Measurements from ENCODE around the gene PRIMA1.

Gene PRIMA1

DNA sequence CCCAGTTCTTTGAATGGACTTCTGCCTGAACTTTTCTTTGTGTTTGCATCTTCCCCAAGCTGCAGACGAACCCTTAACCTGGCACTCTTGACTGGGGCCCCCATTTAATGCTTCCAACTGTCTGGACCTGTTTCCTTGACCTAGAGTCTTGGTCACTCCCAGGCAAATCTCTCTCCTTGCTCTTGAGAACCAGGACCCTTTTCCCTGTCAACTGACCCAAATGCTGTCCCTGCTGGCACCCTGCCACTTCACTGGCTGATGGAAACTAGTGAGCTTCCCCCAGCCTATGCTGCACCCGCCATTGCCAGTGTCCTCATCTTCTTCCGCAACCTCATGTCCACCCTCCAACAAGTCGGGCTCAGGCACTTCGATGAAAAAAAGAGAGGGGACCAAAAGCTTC is 79.5 kb downstream of the PRIMA1 start:
- DNase-seq, result no peak

DNA sequence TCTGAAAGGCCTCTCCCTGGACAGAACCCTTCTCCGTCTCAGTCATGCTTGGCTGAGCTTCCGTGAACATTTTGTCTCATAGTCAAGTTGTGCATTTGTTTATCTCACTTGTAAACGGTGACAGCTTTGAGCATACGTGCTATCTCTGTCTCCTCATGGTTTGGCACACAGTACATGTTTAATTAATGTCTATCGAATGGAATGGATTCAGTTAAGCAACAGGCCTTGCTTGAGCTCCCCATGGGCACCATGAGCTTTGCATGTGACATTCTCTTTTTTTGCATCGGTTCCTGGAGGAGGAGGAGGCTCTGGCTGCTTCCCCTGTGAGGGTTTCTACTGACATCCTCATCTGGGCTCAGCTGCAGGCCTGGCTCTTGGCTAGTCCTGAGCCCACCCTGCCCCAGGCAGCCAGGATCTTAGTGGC is 80.0 kb downstream of the PRIMA1 start:
- no peak for DNase-seq

DNA sequence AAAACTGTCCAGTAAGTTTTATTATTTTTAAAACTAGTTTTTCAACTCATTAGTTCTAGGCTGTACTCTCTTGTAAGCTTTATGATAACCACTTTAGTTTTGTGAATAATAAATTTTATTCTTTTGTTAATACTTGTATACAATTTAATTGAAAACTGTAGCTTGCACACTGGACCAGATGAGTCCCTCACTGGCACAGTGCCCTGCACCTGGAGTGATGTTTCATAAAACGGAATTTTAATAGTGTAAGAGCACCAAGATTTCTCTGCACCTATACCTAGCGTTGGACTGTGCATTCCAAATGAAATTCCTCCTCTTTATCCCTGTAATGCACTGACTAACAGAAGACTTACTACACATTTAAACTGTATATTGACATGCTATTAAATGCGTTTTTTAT is 80.8 kb downstream of the PRIMA1 start:
- DNase-seq, result no peak

DNA sequence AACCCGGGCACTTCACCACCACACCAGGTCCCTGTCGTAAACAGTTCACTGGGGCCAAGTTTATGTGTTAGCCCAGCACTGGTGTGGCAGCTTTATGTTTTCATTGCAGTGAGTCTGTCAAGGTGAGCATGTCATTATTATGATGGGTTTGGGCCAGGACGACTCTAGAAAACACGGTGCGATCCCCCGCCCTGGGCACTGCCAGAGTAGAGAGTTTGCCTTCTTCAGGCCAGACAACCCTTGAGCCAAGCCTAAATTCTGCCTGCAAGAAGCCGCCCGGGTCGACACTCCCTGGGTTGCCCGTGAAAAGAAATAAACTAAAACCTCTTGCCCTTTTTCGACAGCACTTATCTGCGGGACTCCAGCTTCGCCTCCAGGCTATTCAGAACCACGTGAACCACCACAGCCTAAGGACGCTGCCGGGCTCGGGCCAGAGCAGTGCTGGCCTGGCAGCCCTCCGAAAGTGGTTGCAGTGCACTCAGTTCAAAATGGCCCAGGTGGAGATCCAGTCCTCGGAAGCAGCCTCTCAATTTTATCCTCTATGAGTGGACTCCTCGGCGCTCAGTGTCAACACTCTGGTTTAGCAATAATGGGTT is 81.8 kb downstream of the PRIMA1 start:
- DNase-seq, result no peak

DNA sequence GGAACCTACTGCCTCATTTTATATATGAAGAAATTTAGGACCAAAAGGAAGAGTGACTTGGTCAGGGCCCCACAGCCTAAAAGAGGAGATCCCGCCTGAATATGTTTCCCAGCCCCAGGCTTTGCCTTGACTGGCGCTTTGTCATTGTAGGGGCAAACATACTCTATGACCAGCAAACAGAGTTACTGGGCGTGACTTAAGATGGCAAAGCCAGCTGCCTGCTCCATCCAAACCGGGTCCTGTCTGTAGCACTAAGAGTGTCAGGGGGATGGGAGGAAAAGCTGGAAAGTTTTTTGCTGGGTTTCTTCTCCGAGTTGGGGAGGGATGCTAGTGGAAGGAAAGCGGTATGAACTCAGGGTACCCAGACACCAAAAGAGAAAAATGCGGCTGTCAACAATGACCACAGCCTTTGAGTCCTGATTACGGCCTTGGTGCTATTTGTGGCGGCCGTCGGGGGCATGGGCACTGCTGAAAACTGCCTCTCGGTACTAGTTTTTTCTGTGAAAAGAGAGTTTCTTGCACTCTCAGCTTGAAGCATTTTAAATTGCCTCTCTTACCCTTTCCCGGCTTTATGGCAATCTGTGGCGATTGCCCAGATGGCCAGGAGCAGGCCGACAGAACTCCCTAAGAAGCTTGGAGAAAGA is 82.7 kb downstream of the PRIMA1 start:
- no peak for DNase-seq

DNA sequence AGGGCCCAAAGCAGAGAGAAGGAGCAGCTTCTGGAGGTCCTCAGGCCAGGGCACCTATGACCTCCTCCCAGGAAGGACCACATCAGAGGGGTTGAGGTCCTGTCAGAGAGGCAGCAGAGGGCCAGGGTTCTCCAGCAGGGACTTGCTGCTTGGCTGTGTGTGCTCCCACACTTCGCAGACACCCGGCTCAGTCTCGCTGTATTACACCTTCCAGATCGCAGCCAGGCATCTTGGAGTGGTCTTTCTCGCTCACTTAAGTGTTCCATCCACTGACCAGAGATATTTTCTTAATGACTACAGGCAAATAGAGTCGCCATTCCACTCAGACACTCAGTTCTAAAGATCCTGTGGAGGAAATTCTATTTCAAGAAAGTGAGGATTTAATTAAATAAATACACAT is 84.3 kb downstream of the PRIMA1 start:
- no peak for DNase-seq

DNA sequence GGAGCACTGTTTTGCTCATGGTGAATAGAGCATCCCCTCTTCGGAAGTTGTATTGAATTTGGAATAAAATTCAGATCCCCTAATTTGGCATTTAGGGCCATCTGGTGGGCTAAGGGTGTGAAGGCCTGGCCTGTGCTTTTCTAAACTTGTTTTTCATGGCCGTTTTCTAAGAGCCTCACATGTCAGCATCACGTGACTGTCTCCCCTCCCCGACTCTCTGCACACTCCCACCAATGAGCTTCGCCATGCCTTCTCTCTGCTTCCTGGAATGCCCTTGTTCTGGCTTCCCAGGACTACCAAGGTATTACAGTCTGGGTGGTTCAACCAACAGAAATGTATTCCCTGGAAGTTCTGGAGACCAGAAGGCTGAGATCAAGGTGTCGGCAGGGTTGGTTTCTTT is 85.3 kb downstream of the PRIMA1 start:
- no peak for DNase-seq

DNA sequence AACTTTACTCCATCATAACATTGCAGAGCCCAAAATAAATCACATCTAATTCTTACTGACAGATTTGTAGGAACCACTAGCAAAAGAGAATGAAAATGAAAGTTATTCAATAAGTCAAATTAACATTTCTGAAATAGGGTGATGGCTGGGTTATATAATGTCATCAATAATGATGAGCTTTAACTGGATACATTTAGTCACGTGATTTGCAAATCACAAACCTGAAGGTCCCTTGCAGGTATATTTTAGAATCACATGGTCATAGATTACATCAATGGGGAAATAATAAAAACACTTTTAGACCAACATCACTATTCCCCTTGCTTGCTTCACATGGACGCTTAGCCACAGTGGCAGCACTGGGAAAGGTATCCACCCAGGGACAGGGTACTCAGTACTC is 86.7 kb downstream of the PRIMA1 start:
- no peak for DNase-seq

DNA sequence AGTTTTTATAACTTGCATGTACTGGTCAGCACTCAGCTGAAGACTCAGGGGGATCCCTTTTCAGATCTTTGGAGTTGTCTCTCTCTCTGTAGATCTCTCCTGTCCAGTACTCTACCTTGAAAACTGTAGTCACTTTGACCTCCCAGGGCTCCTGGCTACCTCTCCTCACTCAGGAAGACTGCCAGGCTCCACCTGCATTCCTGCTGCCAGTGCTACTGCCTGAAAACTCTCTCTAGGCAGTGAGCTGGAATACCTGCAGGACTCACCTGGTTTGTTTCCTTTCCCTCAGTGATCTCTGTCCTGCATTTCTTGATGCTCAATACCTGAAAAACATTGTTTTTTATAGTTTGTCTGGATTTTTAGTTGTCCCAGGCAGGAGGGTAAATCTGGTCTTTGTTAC is 87.4 kb downstream of the PRIMA1 start:
- no peak for DNase-seq

DNA sequence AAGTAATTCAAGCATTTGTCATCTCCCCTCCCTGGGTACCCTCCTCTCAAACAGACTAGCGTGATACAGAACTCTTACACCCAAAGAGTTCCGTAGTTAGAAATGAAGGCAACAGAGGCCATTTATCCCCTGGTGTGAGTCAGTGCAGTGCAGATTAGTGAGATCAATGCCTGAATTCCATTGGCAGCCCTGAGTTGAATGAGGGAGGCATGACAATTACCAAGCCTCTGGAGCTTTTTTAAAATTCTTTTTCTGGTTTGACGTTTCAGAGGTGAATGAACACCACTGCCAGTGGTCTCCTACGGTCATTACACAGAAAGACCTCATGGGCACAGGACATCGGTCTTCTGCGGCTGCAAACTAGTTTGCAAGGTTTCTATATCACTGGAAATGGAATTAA is 94.4 kb downstream of the PRIMA1 start:
- DNase-seq, result no peak

DNA sequence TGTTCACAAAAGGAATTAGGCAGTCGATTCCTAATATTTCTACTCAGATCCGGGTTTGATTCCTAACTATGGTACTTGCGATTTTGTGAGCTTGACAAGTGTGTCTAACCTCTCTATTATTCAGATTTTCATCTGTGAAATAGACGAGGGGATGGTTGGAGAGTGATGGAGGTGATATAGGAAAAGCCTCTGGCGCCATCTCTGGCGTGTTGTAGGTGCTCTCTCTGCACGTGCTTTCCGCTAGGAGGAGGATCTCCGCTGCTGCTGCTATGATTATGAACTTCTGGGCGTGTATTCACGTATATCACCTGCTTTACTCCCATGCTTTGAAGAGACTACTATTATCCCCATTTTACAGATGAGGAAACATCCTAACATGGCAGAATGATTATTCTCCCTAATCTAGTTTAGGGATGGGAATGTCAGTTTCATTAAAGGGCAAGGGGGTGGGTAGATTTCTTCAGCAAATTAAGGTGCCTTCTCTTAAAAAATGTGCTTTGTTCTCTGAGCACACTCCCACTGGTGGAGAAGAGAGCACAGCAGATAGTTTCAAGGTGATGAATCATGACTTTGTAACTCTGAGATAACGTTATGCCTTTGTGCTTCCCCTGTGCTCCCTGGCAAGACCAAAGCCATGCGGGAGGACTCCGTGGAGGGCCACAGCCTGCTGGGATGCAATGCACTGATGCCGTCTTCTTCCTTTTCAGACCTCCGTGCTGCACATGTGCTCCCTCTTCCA is 97.1 kb downstream of the PRIMA1 start:
- DNase-seq, result no peak

DNA sequence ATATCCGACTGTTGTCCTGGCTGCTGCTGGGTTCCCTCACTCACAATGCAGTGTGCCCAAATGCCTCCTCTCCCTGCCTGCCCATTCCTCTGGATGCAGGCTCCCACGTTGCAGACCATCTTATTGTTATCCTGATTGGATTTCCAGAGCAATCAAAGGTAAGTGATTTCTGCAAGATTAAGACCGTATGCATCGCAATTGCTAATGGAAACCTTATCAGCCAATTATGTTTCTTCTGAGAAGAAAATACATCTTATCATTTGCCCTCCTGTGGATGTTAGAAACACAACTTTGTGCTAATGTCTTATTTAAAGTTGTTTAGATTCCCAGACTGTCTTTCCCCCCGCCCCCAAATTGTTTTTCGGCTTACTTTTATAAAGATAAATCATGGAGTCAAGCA is 98.1 kb downstream of the PRIMA1 start:
- DNase-seq, result no peak

DNA sequence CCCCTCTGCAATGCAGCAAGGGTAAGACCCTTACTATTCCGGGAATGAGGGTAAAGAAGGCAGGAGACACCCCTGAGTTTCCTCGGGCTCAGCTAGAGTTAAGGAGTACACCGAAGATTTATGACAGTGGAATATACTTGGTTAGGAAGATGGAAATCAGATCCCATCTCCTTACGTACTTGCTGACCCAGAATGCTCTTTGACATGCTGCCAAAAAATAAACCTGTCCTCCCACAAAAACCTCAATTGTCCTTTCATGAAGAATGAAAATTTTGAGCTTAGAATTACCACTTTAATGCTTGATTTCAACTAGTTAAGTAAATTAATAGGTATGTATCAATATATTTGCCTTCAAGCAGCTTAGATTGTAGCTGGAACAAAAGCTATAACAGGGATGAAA is 99.5 kb downstream of the PRIMA1 start:
- DNase-seq, result no peak

DNA sequence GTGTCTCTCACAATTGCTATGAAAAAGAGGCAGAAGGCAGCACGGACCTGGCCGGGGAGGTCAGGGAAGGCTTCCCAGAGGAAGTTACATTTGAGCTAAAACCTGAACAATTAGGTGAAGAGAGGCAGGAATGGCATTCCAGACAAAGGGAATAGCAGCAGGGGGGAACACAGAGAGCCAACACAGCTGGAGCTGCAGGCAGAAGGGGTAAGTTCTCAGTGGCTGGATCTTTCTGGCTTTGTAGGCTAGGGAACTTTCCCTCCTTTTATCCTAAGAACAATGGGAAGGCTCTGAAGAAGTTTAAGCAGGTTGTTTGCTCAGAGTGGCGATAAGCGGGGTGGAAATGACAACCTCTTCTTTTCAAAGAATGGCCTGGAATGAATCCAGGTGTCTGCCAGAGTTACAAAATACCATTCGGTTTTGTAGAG is 100.0 kb downstream of the PRIMA1 start:
- DNase-seq, result no peak

DNA sequence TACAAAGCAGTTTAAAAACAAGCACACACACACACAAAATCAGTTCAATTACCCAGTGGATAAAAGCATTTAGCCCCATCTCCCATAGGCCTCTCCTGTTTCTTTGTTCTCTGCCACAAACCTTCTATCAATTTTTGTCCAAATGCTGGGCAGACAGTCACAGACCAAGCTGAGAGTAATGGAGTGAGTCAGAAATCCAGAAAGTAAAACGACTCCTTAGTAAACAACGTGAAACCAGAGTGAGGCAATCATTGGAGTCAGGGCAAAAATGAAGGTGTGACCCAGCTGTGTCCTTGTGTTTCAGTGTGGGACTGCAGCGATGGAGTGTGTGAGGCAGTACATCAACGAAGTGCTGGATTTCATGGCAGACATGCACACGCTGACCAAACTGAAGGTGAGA is 102.0 kb downstream of the PRIMA1 start:
- no peak for DNase-seq

DNA sequence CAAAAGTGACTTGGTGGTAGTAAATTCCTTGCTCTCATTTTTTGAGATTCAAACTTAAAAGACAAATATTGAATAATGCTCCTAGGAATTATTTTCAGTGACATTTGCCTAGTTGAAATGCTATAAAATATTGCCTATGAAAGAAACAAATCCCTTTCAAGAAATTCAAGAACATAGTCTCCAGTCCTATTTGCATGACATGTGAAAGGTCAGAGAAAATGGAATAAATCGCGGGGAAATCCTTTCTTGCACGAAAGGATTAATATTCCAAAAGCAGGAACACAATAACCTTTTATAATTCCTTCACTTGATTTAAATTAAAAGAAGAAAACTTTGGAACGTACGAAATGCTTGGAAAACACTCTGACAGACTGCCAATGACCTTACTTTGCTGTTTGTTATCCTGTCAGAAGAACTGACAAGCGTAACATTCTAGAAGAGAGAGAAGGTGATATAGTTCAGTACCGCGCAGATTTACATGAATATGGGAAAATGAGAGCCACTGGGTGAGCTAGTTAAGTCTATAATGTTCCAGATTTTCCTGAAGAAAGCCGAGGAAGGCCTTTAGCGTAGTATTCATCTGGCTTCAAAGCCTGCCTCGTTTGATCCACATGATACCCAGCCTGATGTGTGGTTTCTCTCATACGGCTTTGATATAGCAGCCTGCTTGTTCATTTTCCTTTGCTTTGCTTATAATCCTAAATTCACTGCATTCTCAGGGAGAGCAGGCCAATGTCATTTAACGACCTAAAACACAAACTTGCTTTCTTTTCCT is 103.0 kb downstream of the PRIMA1 start:
- DNase-seq, result no peak

DNA sequence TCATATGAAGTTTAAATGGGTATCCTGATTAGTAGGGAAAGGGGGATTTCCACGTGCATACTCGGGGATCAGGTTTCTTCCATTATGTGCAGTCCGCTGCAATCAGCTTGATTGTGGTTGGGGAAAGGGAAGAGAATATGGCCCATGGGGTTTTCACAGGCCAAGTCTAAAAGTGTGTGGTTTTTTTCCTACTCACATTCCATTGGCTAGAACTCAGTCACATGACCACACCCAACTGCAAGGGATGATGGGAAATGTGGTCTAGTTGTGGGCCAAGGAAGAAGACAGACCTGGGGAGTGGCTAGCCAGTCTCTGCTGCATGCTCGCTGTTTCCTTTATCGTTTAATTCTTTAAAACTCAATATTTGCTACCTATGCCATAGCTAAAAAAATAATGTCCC is 105.1 kb downstream of the PRIMA1 start:
- DNase-seq, result peak in 1 of 2 experiments; percentile 16

DNA sequence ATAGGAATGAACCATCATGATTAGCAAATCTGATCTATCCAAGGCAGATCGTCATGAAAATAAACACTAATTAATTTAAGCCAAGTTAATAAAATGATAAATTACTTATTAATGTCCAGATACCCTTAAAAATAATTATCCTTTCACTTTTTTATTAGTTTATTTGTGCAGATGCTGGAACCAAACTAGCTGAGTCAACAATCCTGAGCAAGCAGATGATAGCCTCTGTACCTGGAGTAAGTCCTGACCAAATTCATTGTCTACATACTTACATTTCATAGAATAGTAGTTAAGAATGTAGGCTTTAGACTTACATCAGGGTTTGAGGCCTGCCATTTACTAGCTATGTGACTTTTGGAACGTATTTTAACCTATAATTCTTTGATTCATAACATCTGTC is 105.8 kb downstream of the PRIMA1 start:
- DNase-seq, result no peak

DNA sequence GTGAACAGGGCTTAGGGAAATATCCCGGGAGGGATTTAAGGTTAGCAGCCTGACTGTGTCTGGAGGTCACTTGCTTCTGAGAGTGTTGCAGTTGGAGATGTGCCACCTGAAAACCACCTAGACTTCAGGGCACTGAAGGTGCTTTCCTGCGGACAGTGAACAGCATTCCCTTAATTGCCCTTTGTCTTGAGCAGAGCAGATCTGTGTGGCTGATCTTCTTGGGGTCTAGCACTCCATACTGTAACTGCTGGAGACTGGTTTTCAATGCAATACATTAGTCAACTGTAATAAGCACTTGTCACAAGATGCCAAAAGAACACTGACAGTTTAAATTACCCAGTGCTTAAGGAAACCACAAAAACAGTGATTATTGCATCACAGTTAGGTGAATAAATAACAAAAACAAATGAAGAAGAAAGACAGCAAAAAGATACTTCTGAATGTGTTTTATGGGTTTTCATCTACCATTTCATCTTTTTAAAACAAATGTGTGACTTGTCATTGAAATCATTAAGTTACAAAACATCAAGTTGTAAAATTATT is 111.8 kb downstream of the PRIMA1 start:
- DNase-seq, result no peak

DNA sequence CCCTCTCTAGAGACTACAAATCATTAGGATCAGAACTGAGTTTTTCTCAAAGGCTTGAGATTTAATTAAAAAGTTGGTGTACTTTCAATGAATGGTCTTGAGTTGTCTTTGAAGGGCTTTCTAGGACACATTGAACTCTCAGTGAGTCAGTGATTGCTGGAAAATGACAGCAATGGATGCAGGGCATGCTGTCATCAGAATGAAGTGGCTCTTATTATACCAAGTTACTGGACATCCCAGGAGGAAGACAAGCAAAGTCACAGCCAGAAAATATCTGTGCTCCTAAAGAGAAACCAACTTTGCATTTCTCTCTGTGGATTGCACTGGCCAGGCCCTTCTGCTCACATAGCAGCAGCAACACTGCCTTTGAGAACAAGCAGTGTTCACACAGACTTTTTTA is 112.6 kb downstream of the PRIMA1 start:
- no peak for DNase-seq

DNA sequence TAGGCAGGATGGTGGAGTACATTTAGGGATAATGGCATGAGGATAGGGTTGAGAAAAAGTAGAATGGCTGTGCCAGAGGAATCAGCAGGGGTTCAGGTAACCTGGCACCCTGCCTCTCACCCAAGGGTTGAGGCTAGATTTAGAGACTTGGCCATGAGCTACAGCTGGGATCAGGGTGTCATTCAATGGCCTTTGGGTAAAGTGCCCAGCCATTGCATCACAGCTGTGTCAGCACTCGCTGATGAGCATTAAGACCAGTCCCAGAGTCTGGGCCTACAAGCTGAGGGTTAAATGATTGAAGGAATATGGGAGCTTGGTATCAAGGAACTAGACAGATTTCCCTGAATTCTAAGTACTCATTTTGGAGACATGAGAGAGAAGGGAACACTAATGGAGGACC is 113.9 kb downstream of the PRIMA1 start:
- no peak for DNase-seq

DNA sequence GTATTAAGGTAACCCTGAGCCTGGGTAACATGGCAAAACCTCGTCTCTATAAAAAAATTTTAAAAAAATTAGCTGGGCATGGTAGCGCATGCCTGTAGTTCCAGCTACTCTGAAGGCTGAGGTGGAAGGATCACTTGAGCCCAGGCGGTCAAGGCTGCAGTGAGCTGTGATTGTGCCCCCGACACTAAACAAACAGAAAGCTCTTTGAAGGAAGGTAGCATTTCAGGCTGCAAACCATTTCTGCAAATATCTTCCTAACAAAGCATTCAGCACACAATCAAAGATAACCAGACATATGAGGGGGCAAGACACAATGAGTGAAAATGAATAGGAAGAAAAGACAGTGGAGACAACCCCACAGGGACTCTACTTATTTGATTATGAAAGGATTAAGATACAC is 118.7 kb downstream of the PRIMA1 start:
- DNase-seq, result no peak
